Choroid plexus epithelial cell (primary cell): ENCODE measurements around the gene ZNF683.

Experiments used
- DNase-seq: peaks from one replicate; pipeline ENCODE4 v3.0.0-alpha.2; 2010; ENCODE audit warnings: low read depth
- H3K4me3 ChIP-seq: 2 replicates; pipeline ENCODE4 v1.5.1; 2011; ENCODE audit warnings: low read depth, mild to moderate bottlenecking, control low read depth, low read length, moderate library complexity
- CTCF ChIP-seq: conservative IDR thresholded peaks from 2 replicates; pipeline ENCODE4 v1.5.1; 2011; ENCODE audit warnings: low read depth, mild to moderate bottlenecking, control low read depth, inconsistent platforms, low read length, moderate library complexity

Gene ZNF683

GRCh38 chr1:26401891-26402290 is 29.3 kb upstream of the ZNF683 start:
- H3K4me3 ChIP-seq: no peak overlapping the region
- no peak for TF ChIP-seq CTCF

GRCh38 chr1:26399034-26399433 is 26.5 kb upstream of the ZNF683 start:
- no peak overlapping the region for H3K4me3 ChIP-seq
- TF ChIP-seq CTCF: no peak
- DNase-seq: no peak

More at GRCh38 chr1:26401891-26402290, 29.3 kb upstream of the ZNF683 start:
- no peak for DNase-seq

GRCh38 chr1:26395754-26396153 is 23.2 kb upstream of the ZNF683 start:
- no peak for DNase-seq
- no peak overlapping the region for H3K4me3 ChIP-seq
- no peak for TF ChIP-seq CTCF

- no peak overlapping the region for H3K4me3 ChIP-seq
- DNase-seq: peak; percentile 76
- TF ChIP-seq CTCF: peak; percentile 91
Measured at GRCh38 chr1:26391450-26391849, 18.9 kb upstream of the ZNF683 start.

- no peak overlapping the region for H3K4me3 ChIP-seq
- no peak for TF ChIP-seq CTCF
- no peak for DNase-seq
Measured at GRCh38 chr1:26389604-26390247, 17.2 kb upstream of the ZNF683 start.

GRCh38 chr1:26388791-26389445 is 16.4 kb upstream of the ZNF683 start:
- DNase-seq: peak; percentile 31

More at GRCh38 chr1:26388791-26389445, 16.4 kb upstream of the ZNF683 start:
- no peak overlapping the region for H3K4me3 ChIP-seq
- TF ChIP-seq CTCF: no peak
